Putamen (tissue), 1 donor: ENCODE measurements around the gene PACRGL.
A peak's percentile ranks its signal among the peaks of the same experiment; 100 is the strongest.
"Not testable (repeated sequence)": the region's sequence is repeated elsewhere in the genome, so short reads cannot be mapped to it uniquely, and the experiment has no call there.

Experiments used
- DNase-seq: peaks from one replicate; pipeline ENCODE4 v3.0.0-alpha.2; 2016; ENCODE audit warnings: low spot score

PACRGL gene

GRCh38 chr4:20723463-20723862, 23.2 kb downstream of the PACRGL start:
- DNase-seq, result no peak

- no peak for DNase-seq
Measured at GRCh38 chr4:20724915-20725314, 24.7 kb downstream of the PACRGL start.

- no peak for DNase-seq
Measured at GRCh38 chr4:20735931-20736330, 35.7 kb downstream of the PACRGL start.

- not testable (repeated sequence) for DNase-seq
Measured at GRCh38 chr4:20746000-20746399, 45.7 kb downstream of the PACRGL start.

- no peak for DNase-seq
Measured at GRCh38 chr4:20752641-20753040, 52.4 kb downstream of the PACRGL start.

- DNase-seq, result no peak
Measured at GRCh38 chr4:20754036-20754435, 53.8 kb downstream of the PACRGL start.

- DNase-seq, result no peak
Measured at GRCh38 chr4:20760053-20760452, 59.8 kb downstream of the PACRGL start.

- no peak for DNase-seq
Measured at GRCh38 chr4:20761382-20761781, 61.1 kb downstream of the PACRGL start.

- no peak for DNase-seq
Measured at GRCh38 chr4:20761826-20762225, 61.6 kb downstream of the PACRGL start.

- DNase-seq, result no peak
Measured at GRCh38 chr4:20764366-20764992, 64.2 kb downstream of the PACRGL start.

GRCh38 chr4:20773144-20773997, 73.1 kb downstream of the PACRGL start:
- DNase-seq, result peak; percentile 42

GRCh38 chr4:20778896-20779295, 78.6 kb downstream of the PACRGL start:
- no peak for DNase-seq

- DNase-seq, result not testable (repeated sequence)
Measured at GRCh38 chr4:20783134-20783533, 82.9 kb downstream of the PACRGL start.

- DNase-seq, result no peak
Measured at GRCh38 chr4:20787940-20788665, 87.8 kb downstream of the PACRGL start.
